Activated naive CD4-positive, alpha-beta T cell treated with anti-CD3 and anti-CD28 coated beads for 36 hours (primary cell): ENCODE data around the gene ATP9B. TPM values are rescaled to one million over a fixed set of nuclear protein-coding genes. Genes with fewer than 3 reads are reported as not detected.
"Not testable (repeated sequence)": the region's sequence is repeated elsewhere in the genome, so short reads cannot be mapped to it uniquely, and the experiment has no call there.

ENCODE experiments used
- CTCF ChIA-PET: fragments of 350-600 bp; sonication (Branson Sonifier 250); formaldehyde crosslinking; loops from one replicate; lab custom pipeline; 2021; ENCODE audit warnings: antibody characterized with exemption; lab: Charles Lee
- DNase-seq: peaks from one replicate; pipeline ENCODE4 v3.0.0-alpha.2; 2020
- H3K27ac Mint-ChIP-seq: one replicate; pipeline ENCODE4 v1.8.0; 2021; ENCODE audit warnings: mild to moderate bottlenecking, mixed read lengths
- H3K27me3 Mint-ChIP-seq: one replicate; pipeline ENCODE4 v1.8.0; 2021; ENCODE audit warnings: low read depth, mixed read lengths
- H3K36me3 Mint-ChIP-seq: one replicate; pipeline ENCODE4 v1.8.0; 2021; ENCODE audit warnings: low read depth, mixed read lengths
- H3K4me1 Mint-ChIP-seq: one replicate; pipeline ENCODE4 v1.8.0; 2021; ENCODE audit warnings: low read depth, mixed read lengths
- H3K4me3 Mint-ChIP-seq: one replicate; pipeline ENCODE4 v1.8.0; 2021; ENCODE audit warnings: mild to moderate bottlenecking, moderate library complexity, mixed read lengths
- H3K9me3 Mint-ChIP-seq: one replicate; pipeline ENCODE4 v1.8.0; 2021; ENCODE audit warnings: mixed read lengths
- intact Hi-C: fragments of 100-400 bp; cut with micrococcal nuclease; formaldehyde crosslinking; loops from one replicate; pipeline ENCODE4 v1.15.1; 2023
- total RNA-seq, 2 experiments: library from RNA; stranded (reverse); gene quantifications; one replicate each; pipeline ENCODE4 v1.2.3, GENCODE V29; 2021

Gene ATP9B
- total RNA-seq, 2 experiments from 2014 or later: 18.6 to 19.1 TPM

DNA sequence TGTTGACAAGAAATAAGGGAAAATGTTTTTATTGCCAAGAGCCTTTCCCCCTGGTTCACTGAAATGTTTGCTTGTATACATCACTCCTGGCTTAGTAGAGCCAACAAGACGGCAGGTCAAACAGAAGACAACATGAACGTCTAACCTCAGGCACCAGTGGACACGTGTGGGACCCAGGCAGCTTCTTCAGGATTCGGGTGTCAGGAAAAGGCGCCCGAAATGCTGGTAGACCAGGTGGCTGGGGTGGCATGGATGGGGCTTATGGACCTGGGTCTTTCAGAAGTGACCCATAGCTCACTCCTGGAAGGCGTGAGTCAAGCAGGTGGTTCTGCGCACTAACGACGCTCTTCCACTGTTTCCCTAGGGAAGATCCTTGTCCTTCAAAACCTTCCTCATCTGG, 303.3 kb downstream of the ATP9B start:
- H3K4me3 Mint-ChIP-seq: no peak overlapping the region
- peaks cover 25% of the 10 kb centered on the region for H3K4me1 Mint-ChIP-seq
- no peaks in the 10 kb centered on the region for H3K36me3 Mint-ChIP-seq
- H3K27ac Mint-ChIP-seq: no peak overlapping the region
- intact Hi-C loops: loop anchor here (10.0 kb wide), 1 partner anchor 782 kb away; no protein-coding TSS in a partner anchor
- no peaks in the 10 kb centered on the region for H3K27me3 Mint-ChIP-seq
- CTCF ChIA-PET: interaction anchor here (0.8 to 2.2 kb wide), 3 partner anchors 8 to 270 kb away, joined by 3 to 11 read pairs (median 4); no protein-coding TSS in a partner anchor
- DNase-seq: no peak
- H3K9me3 Mint-ChIP-seq: no peaks in the 10 kb centered on the region

DNA sequence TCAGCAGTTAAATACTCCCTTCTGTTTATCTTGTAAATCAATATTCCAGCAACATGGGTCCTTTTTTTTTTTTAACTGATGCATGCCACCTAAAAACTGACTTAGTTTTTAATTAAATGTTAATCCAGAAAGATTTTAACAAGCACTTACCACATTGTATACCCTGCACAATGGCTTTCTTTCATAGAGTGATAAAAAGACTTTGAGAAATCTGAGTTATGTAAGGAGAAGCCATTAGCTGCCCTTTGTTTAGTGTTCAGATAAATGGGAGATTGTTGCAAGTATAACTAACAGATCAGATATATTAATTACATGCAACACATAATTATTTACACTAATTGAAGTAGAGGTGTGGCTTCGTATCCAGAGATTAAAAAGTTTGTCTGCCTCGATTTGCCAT, 303.8 kb downstream of the ATP9B start:
- no peak for DNase-seq
- intact Hi-C loops: loop anchor here (10.0 kb wide), 1 partner anchor 782 kb away; no protein-coding TSS in a partner anchor
- Mint-ChIP-seq H3K27me3 (no peaks in the 10 kb centered on the region), H3K36me3 (no peaks in the 10 kb centered on the region), H3K27ac (no peak overlapping the region), H3K4me3 (no peak overlapping the region), H3K9me3 (no peaks in the 10 kb centered on the region), H3K4me1 (peaks cover 21% of the 10 kb centered on the region)
- CTCF ChIA-PET: interaction anchor here (0.8 to 1.5 kb wide), 3 partner anchors 95 to 270 kb away, joined by 3 to 7 read pairs (median 4); no protein-coding TSS in a partner anchor

DNA sequence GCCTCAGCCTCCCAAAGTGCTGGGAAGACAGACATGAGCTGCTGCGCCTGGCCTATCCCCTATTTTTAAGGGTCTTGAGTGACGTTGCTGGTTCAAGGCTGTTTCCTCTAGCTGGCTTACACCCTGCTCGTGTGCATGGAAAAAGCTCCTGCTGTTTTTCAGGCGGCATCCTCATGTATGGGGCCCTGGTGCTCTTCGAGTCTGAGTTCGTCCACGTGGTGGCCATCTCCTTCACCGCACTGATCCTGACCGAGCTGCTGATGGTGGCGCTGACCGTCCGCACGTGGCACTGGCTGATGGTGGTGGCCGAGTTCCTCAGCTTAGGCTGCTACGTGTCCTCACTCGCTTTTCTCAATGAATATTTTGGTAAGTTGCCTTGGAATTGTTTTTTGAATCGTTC, 304.5 kb downstream of the ATP9B start:
- H3K4me1 Mint-ChIP-seq: peaks cover 15% of the 10 kb centered on the region
- no peak for DNase-seq
- H3K36me3 Mint-ChIP-seq: peaks cover 2% of the 10 kb centered on the region
- H3K9me3 Mint-ChIP-seq: no peaks in the 10 kb centered on the region
- intact Hi-C loops: loop anchor here (10.0 kb wide), 1 partner anchor 781 kb away; no protein-coding TSS in a partner anchor
- CTCF ChIA-PET: interaction anchor here (1.4 to 1.5 kb wide), 2 partner anchors 156 to 269 kb away, joined by 5 to 7 read pairs; no protein-coding TSS in a partner anchor
- no peak overlapping the region for H3K4me3 Mint-ChIP-seq
- H3K27ac Mint-ChIP-seq: no peak overlapping the region
- H3K27me3 Mint-ChIP-seq: no peaks in the 10 kb centered on the region

DNA sequence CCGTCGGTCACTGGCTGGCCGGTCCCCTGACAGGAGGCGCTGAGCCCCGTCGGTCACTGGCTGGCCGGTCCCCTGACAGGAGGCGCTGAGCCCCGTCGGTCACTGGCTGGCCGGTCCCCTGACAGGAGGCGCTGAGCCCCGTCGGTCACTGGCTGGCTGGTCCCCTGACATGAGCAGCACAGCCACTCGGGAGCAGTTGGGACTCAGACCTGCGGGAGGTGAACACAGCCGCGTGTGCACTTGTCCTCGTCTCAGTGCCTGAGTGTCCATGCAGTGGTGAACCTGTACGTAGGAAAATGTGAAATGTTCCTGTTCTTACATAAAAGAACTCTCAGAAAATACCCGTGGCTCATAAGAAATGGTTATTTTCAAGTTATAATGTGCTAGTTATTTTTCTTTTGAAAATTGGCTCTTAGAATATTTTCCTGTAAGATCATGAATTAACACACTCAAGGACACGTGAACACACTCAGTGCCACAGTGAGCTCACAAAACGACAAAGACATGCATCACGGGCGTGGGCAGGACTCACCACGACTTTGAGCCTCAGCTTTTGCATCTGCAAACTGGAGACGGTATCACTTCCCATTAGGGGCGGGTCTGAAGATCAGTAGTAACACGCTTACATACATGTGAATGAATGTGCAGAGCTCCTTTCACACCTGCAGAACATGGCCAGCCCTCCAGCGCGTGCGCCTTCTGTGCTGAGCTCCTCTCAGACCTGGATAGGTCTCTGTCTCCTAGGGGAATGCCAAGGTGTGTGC, 305.4 kb downstream of the ATP9B start:
- CTCF ChIA-PET: interaction anchor here (0.9 to 1.4 kb wide), 4 partner anchors 10 to 268 kb away, joined by 3 to 5 read pairs (median 4); no protein-coding TSS in a partner anchor
- Mint-ChIP-seq H3K27me3 (no peaks in the 10 kb centered on the region), H3K4me3 (no peak overlapping the region), H3K4me1 (peaks cover 21% of the 10 kb centered on the region), H3K27ac (no peak overlapping the region), H3K36me3 (peaks cover 4% of the 10 kb centered on the region), H3K9me3 (no peaks in the 10 kb centered on the region)
- no peak for DNase-seq
- intact Hi-C loops: loop anchor here (10.0 kb wide), 1 partner anchor 780 kb away; no protein-coding TSS in a partner anchor

DNA sequence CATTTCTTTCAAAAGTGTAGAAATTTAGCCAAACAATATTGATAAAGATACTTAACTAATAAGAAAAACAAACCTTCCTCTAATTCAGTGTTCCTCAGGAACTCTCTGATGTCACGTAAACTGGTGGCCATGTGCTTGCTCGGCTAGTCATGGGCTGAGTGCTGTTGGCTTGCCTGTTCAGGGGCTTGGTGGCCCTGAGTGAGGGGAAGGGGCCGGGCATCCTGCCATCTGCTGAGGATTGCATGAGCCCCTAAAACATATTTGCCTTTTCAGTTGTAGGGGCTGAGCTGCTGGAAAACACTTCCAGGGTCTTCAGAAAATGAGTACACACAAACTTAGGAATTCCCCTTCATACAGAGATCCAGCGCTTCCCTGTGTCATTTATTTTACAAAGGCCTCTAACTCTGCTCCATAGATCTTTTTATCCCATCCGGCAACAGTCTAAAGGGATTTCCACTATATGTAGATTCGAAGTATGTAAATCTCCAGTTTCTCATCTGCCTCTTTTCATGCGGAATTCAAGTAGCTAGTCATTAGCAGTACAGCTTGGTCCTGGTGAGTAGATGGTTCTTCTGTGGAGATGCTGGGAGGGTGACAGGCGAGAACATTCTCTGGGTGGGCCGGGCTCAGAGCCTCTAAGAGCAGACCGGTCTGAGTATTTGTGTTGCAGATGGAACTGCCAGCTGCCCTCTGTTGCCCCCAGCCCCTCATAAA, 306.4 kb downstream of the ATP9B start:
- Mint-ChIP-seq H3K27ac (no peak overlapping the region), H3K4me3 (no peak overlapping the region), H3K9me3 (no peaks in the 10 kb centered on the region), H3K36me3 (peaks cover 4% of the 10 kb centered on the region), H3K4me1 (peaks cover 19% of the 10 kb centered on the region), H3K27me3 (no peaks in the 10 kb centered on the region)
- DNase-seq: no peak
- intact Hi-C loops: loop anchor here (10.0 kb wide), 1 partner anchor 779 kb away; no protein-coding TSS in a partner anchor
- CTCF ChIA-PET: interaction anchor here (0.8 to 1.2 kb wide), 5 partner anchors 9 to 421 kb away, joined by 3 to 5 read pairs (median 3); no protein-coding TSS in a partner anchor

DNA sequence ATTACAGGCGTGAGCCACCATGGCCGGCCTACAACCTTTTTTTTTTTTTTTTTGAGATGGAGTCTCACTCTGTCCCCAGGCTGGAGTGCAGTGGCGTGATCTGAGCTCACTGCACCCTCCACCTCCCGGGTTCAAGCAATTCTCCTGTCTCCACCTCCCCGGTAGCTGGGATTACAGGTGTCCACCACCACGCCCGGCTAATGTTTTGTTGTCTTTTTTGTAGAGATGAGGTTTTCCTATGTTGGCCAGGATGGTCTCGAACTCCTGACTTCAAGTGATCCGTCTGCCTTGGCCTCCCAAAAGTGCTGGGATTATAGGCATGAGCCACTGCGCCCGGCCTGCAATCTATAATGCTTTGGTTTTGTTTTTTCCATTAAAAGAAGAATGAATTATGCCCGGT, 307.5 kb downstream of the ATP9B start:
- not testable (repeated sequence) for H3K27ac Mint-ChIP-seq, H3K9me3 Mint-ChIP-seq, H3K27me3 Mint-ChIP-seq, H3K4me3 Mint-ChIP-seq, H3K36me3 Mint-ChIP-seq, DNase-seq
- H3K4me1 Mint-ChIP-seq: peaks cover 12% of the 10 kb centered on the region
- intact Hi-C loops: loop anchor here (10.0 kb wide), 1 partner anchor 778 kb away; no protein-coding TSS in a partner anchor
- CTCF ChIA-PET: interaction anchor here (0.6 to 5.7 kb wide), 3 partner anchors 15 to 420 kb away, joined by 4 to 63 read pairs (median 5); no protein-coding TSS in a partner anchor

DNA sequence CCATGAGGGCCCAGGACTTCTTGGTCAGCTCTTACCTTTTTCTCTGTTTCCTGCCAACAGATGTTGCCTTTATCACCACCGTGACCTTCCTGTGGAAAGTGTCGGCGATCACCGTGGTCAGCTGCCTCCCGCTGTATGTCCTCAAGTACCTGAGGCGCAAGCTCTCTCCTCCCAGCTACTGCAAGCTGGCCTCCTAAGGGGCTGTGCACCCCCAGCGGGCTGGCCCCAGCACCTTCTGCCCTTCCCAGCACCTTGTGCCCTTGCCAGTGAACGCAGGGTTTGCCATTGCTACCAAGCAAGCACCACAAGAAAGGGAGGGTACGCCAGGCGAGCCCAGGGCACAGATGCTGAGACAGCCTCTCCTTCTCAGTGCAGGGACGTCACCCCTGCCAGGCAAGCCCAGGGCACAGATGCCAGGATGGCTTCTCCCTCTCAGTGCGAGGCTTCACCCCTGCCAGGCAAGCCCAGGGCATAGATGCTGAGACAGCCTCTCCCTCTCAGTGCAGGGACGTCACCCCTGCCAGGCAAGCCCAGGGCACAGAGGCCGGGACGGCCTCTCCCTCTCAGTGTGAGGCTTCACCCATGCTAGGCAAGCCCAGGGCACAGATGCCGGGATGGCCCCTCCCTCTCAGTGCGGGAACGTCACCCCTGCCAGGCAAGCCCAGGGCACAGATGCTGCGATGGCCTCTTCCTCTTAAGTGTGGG, 308.1 kb downstream of the ATP9B start:
- CTCF ChIA-PET: interaction anchor here (0.8 to 8.6 kb wide), 6 partner anchors 11 to 267 kb away, joined by 3 to 89 read pairs (median 31); no protein-coding TSS in a partner anchor
- Mint-ChIP-seq H3K27ac (no peak overlapping the region), H3K9me3 (no peaks in the 10 kb centered on the region), H3K27me3 (no peaks in the 10 kb centered on the region), H3K4me3 (no peak overlapping the region), H3K36me3 (peaks cover 4% of the 10 kb centered on the region), H3K4me1 (peaks cover 9% of the 10 kb centered on the region)
- intact Hi-C loops: loop anchor here (10.0 kb wide), 1 partner anchor 777 kb away; no protein-coding TSS in a partner anchor
- DNase-seq: no peak

DNA sequence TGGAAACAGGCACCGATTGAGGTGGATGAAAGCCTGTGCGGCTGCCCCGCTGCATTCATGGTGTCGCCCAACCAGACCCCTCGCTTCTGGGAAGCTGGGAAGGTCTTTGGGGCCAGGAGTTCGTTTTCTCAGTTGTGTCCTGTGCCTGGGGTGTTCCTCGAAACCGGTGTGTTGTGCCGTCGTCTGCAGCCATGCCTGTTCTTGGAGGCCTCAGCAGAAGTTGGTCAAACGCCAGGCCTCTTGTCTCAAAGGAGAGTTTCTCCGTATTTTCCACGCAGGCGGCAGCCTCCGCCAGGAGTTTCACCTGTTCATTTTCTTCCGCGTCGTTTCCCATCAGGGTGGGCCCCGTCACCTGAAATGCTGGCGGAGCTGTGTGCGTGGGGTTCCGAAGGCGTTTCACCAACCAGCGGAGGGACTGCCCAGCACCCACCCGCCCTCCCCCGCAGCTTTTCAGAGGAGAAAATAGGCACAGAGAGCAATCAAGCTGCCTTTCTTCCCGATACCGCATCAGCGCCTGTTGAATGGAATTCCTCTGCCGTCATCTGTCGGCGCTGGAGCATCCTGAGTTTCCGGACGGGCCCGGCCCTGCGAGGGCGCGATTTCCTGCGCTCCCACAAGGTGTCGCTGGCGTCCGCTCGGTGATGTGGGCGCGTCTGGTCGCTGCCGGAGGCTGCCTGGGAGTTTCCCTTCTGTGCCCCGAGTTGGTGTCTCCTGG, 309.5 kb downstream of the ATP9B start:
- no peak overlapping the region for H3K4me3 Mint-ChIP-seq
- DNase-seq: peak; percentile 91
- H3K4me1 Mint-ChIP-seq: peaks cover 9% of the 10 kb centered on the region
- H3K27ac Mint-ChIP-seq: no peak overlapping the region
- H3K36me3 Mint-ChIP-seq: peaks cover 4% of the 10 kb centered on the region
- no peaks in the 10 kb centered on the region for H3K27me3 Mint-ChIP-seq
- H3K9me3 Mint-ChIP-seq: no peaks in the 10 kb centered on the region
- intact Hi-C loops: loop anchor here (1.0 to 10.0 kb wide), 6 partner anchors 15 to 776 kb away; partner anchors contain the start of gene CTDP1
- CTCF ChIA-PET: interaction anchor here (0.5 to 8.6 kb wide), 20 partner anchors 11 to 269 kb away, joined by 3 to 89 read pairs (median 4); no protein-coding TSS in a partner anchor

DNA sequence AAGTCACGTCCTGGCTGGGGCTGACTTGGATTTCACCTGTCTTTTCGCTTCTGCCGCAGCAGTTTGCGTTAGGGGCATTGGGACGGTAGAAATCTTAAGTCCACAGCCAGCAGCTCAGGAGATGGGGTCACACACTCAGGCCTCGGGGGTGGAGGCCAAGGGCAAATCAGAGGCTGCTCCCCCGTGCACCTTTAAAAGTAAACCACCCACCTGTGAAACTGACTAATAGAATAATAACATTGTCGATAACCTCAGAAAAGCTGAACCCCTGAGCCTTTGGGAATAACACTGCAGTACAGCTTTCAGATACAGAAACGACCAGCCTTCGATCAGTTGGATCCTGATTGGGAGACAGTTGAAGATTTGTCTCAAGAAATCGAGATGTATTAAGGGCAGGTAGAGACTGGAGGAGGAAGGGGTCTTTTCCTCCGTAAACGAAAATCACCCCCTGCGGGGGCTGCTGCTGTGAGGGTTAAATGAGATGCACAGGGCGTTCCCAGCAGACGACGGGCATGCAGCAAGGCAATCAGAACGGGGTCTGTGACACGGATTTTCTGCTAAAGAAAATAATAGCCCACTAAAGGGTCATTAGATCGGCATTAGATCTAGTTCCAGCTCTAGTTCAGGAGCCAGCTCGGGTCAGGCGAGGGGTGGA, 310.2 kb downstream of the ATP9B start:
- H3K9me3 Mint-ChIP-seq: no peaks in the 10 kb centered on the region
- intact Hi-C loops: loop anchor here (1.0 to 10.0 kb wide), 6 partner anchors 14 to 775 kb away; partner anchors contain the start of gene CTDP1
- H3K4me3 Mint-ChIP-seq: no peak overlapping the region
- CTCF ChIA-PET: interaction anchor here (0.5 to 8.6 kb wide), 20 partner anchors 8 to 384 kb away, joined by 3 to 89 read pairs (median 4); partner anchors contain the start of gene NFATC1
- peaks cover 4% of the 10 kb centered on the region for H3K36me3 Mint-ChIP-seq
- no peaks in the 10 kb centered on the region for H3K27me3 Mint-ChIP-seq
- DNase-seq: no peak
- H3K27ac Mint-ChIP-seq: peak overlapping the region; percentile 36
- peaks cover 9% of the 10 kb centered on the region for H3K4me1 Mint-ChIP-seq

DNA sequence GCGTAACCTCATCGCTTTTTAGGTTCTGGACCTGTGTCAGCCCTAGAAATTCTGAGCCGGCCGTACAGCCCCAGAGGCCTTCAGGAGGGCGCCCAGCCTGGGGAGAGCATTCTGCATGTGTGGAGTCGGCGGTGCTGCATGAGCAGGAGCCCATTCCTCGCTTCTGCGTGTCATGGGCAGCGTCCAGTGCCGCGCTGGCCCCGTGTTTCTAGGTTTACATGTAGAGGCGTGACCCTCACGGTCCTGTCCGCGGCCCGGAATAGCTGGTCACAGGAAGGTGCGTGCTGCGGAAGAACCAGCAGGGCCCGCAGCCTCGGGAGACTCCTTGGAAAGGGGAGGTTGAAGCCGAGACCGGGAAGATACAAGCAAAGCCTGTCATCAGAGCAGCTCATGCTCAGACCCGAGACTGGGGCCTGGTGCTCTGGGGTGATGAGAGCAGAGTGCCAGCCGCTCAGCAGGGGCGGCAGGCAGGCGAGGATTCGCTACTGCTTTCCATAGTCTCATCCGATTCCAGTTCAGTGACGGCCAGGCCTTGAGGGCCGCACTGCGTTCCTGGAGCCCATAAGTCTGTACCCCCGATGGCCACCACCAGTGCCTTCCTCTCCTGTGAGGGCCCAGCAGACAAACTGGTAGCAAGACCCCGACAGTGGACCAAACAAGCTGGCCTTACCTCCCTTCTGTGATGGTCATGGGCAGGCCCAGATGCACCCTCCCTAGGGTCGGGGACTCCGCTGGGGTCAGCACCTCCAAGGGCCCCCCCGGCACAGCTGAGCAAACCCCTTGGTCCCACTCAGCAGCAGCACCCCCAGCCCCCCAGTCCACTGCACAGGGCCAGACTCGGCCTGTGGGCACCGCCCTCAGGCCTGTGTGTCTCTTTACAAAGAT, 311.0 kb downstream of the ATP9B start:
- Mint-ChIP-seq H3K27me3 (no peaks in the 10 kb centered on the region), H3K4me1 (peaks cover 11% of the 10 kb centered on the region), H3K4me3 (no peak overlapping the region), H3K27ac (no peak overlapping the region), H3K9me3 (no peaks in the 10 kb centered on the region), H3K36me3 (peaks cover 4% of the 10 kb centered on the region)
- intact Hi-C loops: loop anchor here (1.0 to 10.0 kb wide), 6 partner anchors 13 to 775 kb away; partner anchors contain the start of gene CTDP1
- no peak for DNase-seq
- CTCF ChIA-PET: interaction anchor here (0.8 to 8.6 kb wide), 22 partner anchors 9 to 419 kb away, joined by 3 to 89 read pairs (median 5); partner anchors contain the start of gene NFATC1
